IMR-90 (cell line): ENCODE measurements around the gene TET1. TPM values are rescaled to one million over a fixed set of nuclear protein-coding genes. Genes with fewer than 3 reads are reported as not detected.

Experiments used
- ATAC-seq: fragments of 200-7000 bp; cut with Tn5 transposase; 2 replicates; pipeline ENCODE4 v1.9.1; 2020; ENCODE audit warnings: low read depth, mild to moderate bottlenecking, moderate library complexity
- BruUV-seq: library from RNA; stranded (reverse); fragments of 400-500 nt; replicated peaks from 2 replicates; lab custom pipeline; 2021; lab: Mats Ljungman, UMichigan
- CTCF ChIA-PET: fragments of 300-600 bp; formaldehyde crosslinking; extraction: SDS; loops from one replicate; lab custom pipeline; 2021; ENCODE audit warnings: antibody characterized with exemption; lab: Yijun Ruan, JAX
- POLR2A ChIA-PET: fragments of 300-600 bp; sonication (Branson Sonifier 250); formaldehyde crosslinking; loops from one replicate; lab custom pipeline; 2022; ENCODE audit warnings: antibody characterized with exemption; ENCODE audit not compliant: unreplicated experiment; lab: Charles Lee
- DNase-seq: peaks from one replicate; pipeline ENCODE4 v3.0.0; 2013
- H2AFZ ChIP-seq: replicated peaks from 2 replicates; pipeline ENCODE3; 2013; ENCODE audit warnings: low read length, mild to moderate bottlenecking; ENCODE audit not compliant: poor library complexity
- H2AK5ac ChIP-seq: 2 replicates; pipeline ENCODE4 v1.6.1; 2013; ENCODE audit warnings: low read depth, low read length, inconsistent platforms
- H2AK9ac ChIP-seq: replicated peaks from 2 replicates; pipeline ENCODE3; 2013; ENCODE audit warnings: mild to moderate bottlenecking, low read depth, low read length, moderate library complexity; ENCODE audit not compliant: poor library complexity
- H2BK120ac ChIP-seq: 2 replicates; pipeline ENCODE4 v1.6.1; 2013; ENCODE audit warnings: low read depth, low read length, inconsistent platforms
- H2BK15ac ChIP-seq: 3 replicates; pipeline ENCODE4 v1.6.1; 2013; ENCODE audit warnings: low read depth, low read length, inconsistent platforms
- H2BK20ac ChIP-seq: 2 replicates; pipeline ENCODE4 v1.6.1; 2013; ENCODE audit warnings: low read depth, mild to moderate bottlenecking, inconsistent platforms, low read length, moderate library complexity
- H2BK5ac ChIP-seq: 2 replicates; pipeline ENCODE4 v1.6.1; 2013; ENCODE audit warnings: mild to moderate bottlenecking, low read depth, low read length, inconsistent platforms; ENCODE audit not compliant: poor library complexity, severe bottlenecking
- H3K14ac ChIP-seq: replicated peaks from 2 replicates; pipeline ENCODE4 v1.6.1; 2013; ENCODE audit warnings: low read depth, low read length, inconsistent platforms
- H3K18ac ChIP-seq: 2 replicates; pipeline ENCODE4 v1.6.1; 2013; ENCODE audit warnings: low read depth, low read length, control low read depth
- H3K23ac ChIP-seq: 2 replicates; pipeline ENCODE4 v1.6.1; 2013; ENCODE audit warnings: low read depth, low read length, inconsistent platforms
- H3K27ac ChIP-seq: 2 replicates; pipeline ENCODE4 v1.5.1; 2013; ENCODE audit warnings: mild to moderate bottlenecking, control low read depth, low read length; ENCODE audit not compliant: insufficient read depth
- H3K27me3 ChIP-seq: 2 replicates; pipeline ENCODE4 v1.6.1; 2013; ENCODE audit warnings: low read length; ENCODE audit not compliant: control insufficient read depth, insufficient read depth
- H3K36me3 ChIP-seq: 2 replicates; pipeline ENCODE4 v1.6.1; 2013; ENCODE audit warnings: low read length, mixed read lengths; ENCODE audit not compliant: control insufficient read depth, insufficient read depth
- H3K4ac ChIP-seq: 2 replicates; pipeline ENCODE4 v1.6.1; 2013; ENCODE audit warnings: low read depth, low read length, inconsistent platforms
- H3K4me1 ChIP-seq: 2 replicates; pipeline ENCODE4 v1.6.1; 2013; ENCODE audit warnings: low read length, mixed read lengths; ENCODE audit not compliant: control insufficient read depth, insufficient read depth
- H3K4me2 ChIP-seq: 2 replicates; pipeline ENCODE4 v1.6.1; 2013; ENCODE audit warnings: low read depth, mild to moderate bottlenecking, control low read depth, low read length, moderate library complexity
- H3K4me3 ChIP-seq: 2 replicates; pipeline ENCODE4 v1.5.1; 2013; ENCODE audit warnings: low read depth, mild to moderate bottlenecking, control low read depth, low read length, moderate library complexity; ENCODE audit not compliant: insufficient read depth
- H3K56ac ChIP-seq: 2 replicates; pipeline ENCODE4 v1.6.1; 2013; ENCODE audit warnings: low read length, inconsistent platforms; ENCODE audit not compliant: insufficient read depth; ENCODE audit errors: extremely low read depth
- H3K79me1 ChIP-seq, 2 experiments: 2 replicates each; pipeline ENCODE4 v1.6.1; 2013; ENCODE audit warnings: low read length in 2 of 2, inconsistent platforms in 1 of 2, low read depth in 1 of 2
- H3K9ac ChIP-seq: 2 replicates; pipeline ENCODE4 v1.6.1; 2013; ENCODE audit warnings: low read depth, low read length, control low read depth
- H3K9me1 ChIP-seq: 2 replicates; pipeline ENCODE4 v1.6.1; 2013; ENCODE audit warnings: low read length, inconsistent platforms; ENCODE audit not compliant: insufficient read depth
- H3K9me3 ChIP-seq: 2 replicates; pipeline ENCODE4 v1.6.1; 2013; ENCODE audit warnings: low read length; ENCODE audit not compliant: control insufficient read depth, insufficient read depth
- H4K20me1 ChIP-seq: 2 replicates; pipeline ENCODE4 v1.6.1; 2013; ENCODE audit warnings: low read length, inconsistent platforms; ENCODE audit not compliant: insufficient read depth
- H4K5ac ChIP-seq: 2 replicates; pipeline ENCODE4 v1.6.1; 2013; ENCODE audit warnings: mild to moderate bottlenecking, low read depth, low read length, control low read depth
- H4K8ac ChIP-seq, 2 experiments: 2 replicates each; pipeline ENCODE4 v1.6.1; 2013; ENCODE audit warnings: low read depth in 2 of 2, low read length in 2 of 2, control low read depth in 1 of 2, inconsistent platforms in 1 of 2
- H4K91ac ChIP-seq: 2 replicates; pipeline ENCODE4 v1.6.1; 2013; ENCODE audit warnings: low read depth, low read length, inconsistent platforms; ENCODE audit not compliant: insufficient read depth
- BHLHE40 ChIP-seq: fragments of 150-350 bp; IDR thresholded peaks from 2 replicates; pipeline ENCODE4 v1.6.1; 2016; ENCODE audit warnings: mild to moderate bottlenecking, low read depth, low read length
- CEBPB ChIP-seq: IDR thresholded peaks from 2 replicates; pipeline ENCODE4 v1.6.1; 2012; ENCODE audit warnings: low read depth, low read length, improper control_type of control experiment
- CTCF ChIP-seq: conservative IDR thresholded peaks from 2 replicates; pipeline ENCODE4 v1.5.1; 2012; ENCODE audit warnings: mild to moderate bottlenecking, low read depth, low read length, improper control_type of control experiment
- FOS ChIP-seq: fragments of 150-350 bp; IDR thresholded peaks from 2 replicates; pipeline ENCODE4 v1.6.1; 2016; ENCODE audit warnings: low read depth, low read length
- MAFK ChIP-seq: IDR thresholded peaks from 2 replicates; pipeline ENCODE4 v1.6.1; 2012; ENCODE audit warnings: low read depth, low read length, improper control_type of control experiment
- MAZ ChIP-seq: IDR thresholded peaks from 2 replicates; pipeline ENCODE4 v1.6.1; 2012; ENCODE audit warnings: low read depth, mild to moderate bottlenecking, low read length, improper control_type of control experiment, moderate library complexity, borderline replicate concordance
- MXI1 ChIP-seq: IDR thresholded peaks from 2 replicates; pipeline ENCODE4 v1.6.1; 2012; ENCODE audit warnings: low read depth, mild to moderate bottlenecking, low read length, moderate library complexity, borderline replicate concordance
- NFE2L2 ChIP-seq: fragments of 150-350 bp; IDR thresholded peaks from 2 replicates; pipeline ENCODE4 v1.6.1; 2016; ENCODE audit warnings: low read depth, mild to moderate bottlenecking, low read length
- POLR2A ChIP-seq: IDR thresholded peaks from 2 replicates; pipeline ENCODE4 v1.6.1; 2012; ENCODE audit warnings: mild to moderate bottlenecking, low read depth, low read length
- RAD21 ChIP-seq: IDR thresholded peaks from 2 replicates; pipeline ENCODE4 v1.6.1; 2012; ENCODE audit warnings: low read length, improper control_type of control experiment
- RCOR1 ChIP-seq: IDR thresholded peaks from 2 replicates; pipeline ENCODE4 v1.6.1; 2012; ENCODE audit warnings: mild to moderate bottlenecking, low read length, improper control_type of control experiment; ENCODE audit not compliant: insufficient replicate concordance
- whole genome bisulfite sequencing, 2 experiments: methylation state at CpG; one replicate each; pipeline versions ENCODE4 v1.1.5 to v1.1.7; 2013; ENCODE audit warnings: missing lambda C conversion rate in 2 of 2; ENCODE audit not compliant: insufficient read length in 1 of 2; ENCODE audit errors: extremely low coverage in 2 of 2; 5-methylcytosine and 5-hydroxymethylcytosine counted together
- dilution Hi-C: fragments of 300-500 bp; cut with HindIII; formaldehyde crosslinking; loops from one replicate; pipeline ENCODE4 v1.14.3; 2018; ENCODE audit warnings: low sequenced_read_pairs; ENCODE audit not compliant: unreplicated experiment
- in situ Hi-C: fragments of 300-500 bp; cut with MboI; formaldehyde crosslinking; loops from 3 replicates; pipeline ENCODE4 v1.14.3; 2019; ENCODE audit warnings: low sequenced_read_pairs, inconsistent platforms, mixed read lengths
- intact Hi-C: fragments of 100-400 bp; cut with micrococcal nuclease; formaldehyde crosslinking; loops from 2 replicates; pipeline ENCODE4 v1.10.0; 2022
- polyA plus RNA-seq, 3 experiments: library from polyadenylated mRNA; depleted of rRNA; stranded (reverse); fragments of >200 nt; gene quantifications; 2 replicates each; pipeline ENCODE4 v1.2.3, GENCODE V29; 2012; ENCODE audit warnings: low replicate concordance in 1 of 3
- total RNA-seq: library from RNA; depleted of rRNA; stranded (reverse); fragments of >200 nt; gene quantifications from 2 replicates; pipeline ENCODE4 v1.2.3, GENCODE V29; 2012

The TET1 gene
- total and polyA plus RNA-seq, 2 of the 4 experiments (the other 2 are of a cell fraction) = 1.0 to 4.3 TPM

- Histone ChIP-seq H3K4ac (peak overlapping the region; percentile 88), H3K36me3 (peaks cover 25% of the 10 kb centered on the region), H3K56ac (peak overlapping the region; percentile 91), H3K9me3 (no peaks in the 10 kb centered on the region), H2AK9ac (peak overlapping the region; percentile 96), H3K79me1 (peaks cover 11 to 38% of the 10 kb centered on the region in 2 experiments; a peak in 3 of 4 replicates), H4K5ac (peak overlapping the region; percentile 27; the same call in 1 of the 2 replicates), H4K20me1 (no peaks in the 10 kb centered on the region; the same call in 1 of the 2 replicates), H2AK5ac (peak overlapping the region; percentile 68), H3K14ac (peak overlapping the region; percentile 98), H3K4me1 (no peaks in the 10 kb centered on the region), H3K23ac (peak overlapping the region; percentile 43), H2BK15ac (no peak overlapping the region), H3K4me2 (peak overlapping the region; percentile 96), H2AFZ (peak overlapping the region; percentile 97), H3K27me3 (no peaks in the 10 kb centered on the region), H3K4me3 (peak overlapping the region; percentile 67), H3K9ac (peak overlapping the region; percentile 89), H2BK20ac (no peak overlapping the region), H4K8ac (peak overlapping the region; percentile 0 to 87; a peak in 2 of 4 replicates), H3K18ac (peak overlapping the region; percentile 8; the same call in 1 of the 2 replicates), H2BK5ac (peak overlapping the region; percentile 51), H4K91ac (peak overlapping the region; percentile 77), H3K27ac (peak overlapping the region; percentile 79), H3K9me1 (no peaks in the 10 kb centered on the region), H2BK120ac (peak overlapping the region; percentile 13; the same call in 1 of the 2 replicates)
- WGBS, 2 experiments = no CpG with 5 or more reads among the region's 27 CpGs
- ChIA-PET POLR2A (no interaction called here), CTCF (no interaction called here)
- ATAC-seq = peak; percentile 38
- in situ Hi-C loops = no loop called here
- no peak for DNase-seq
- intact Hi-C loops = loop anchor here (2.0 to 5.0 kb wide), 5 partner anchors 55 to 315 kb away; partner anchors contain the start of gene RUFY2
- BruUV-seq = no TSS peak
- dilution Hi-C loops = no loop called here
- no peak for TF ChIP-seq FOS
- TF ChIP-seq RCOR1 = no peak
- TF ChIP-seq POLR2A = no peak
- TF ChIP-seq MAFK = no peak
- no peak for TF ChIP-seq NFE2L2
- TF ChIP-seq CEBPB = no peak
- no peak for TF ChIP-seq MXI1
- TF ChIP-seq RAD21 = no peak
- no peak for TF ChIP-seq MAZ
- no peak for TF ChIP-seq CTCF
- no peak for TF ChIP-seq BHLHE40
Observed at GRCh38 chr10:68721673-68722335, 161.7 kb downstream of the TET1 start.
